CD4-positive, alpha-beta memory T cell (primary cell): Measurements from ENCODE around the gene DHODH. TPM values are rescaled to one million over a fixed set of nuclear protein-coding genes. Genes with fewer than 3 reads are reported as not detected.
"Not testable (repeated sequence)": the region's sequence is repeated elsewhere in the genome, so short reads cannot be mapped to it uniquely, and the experiment has no call there.

Experiments used
- CTCF ChIA-PET: fragments of 350-600 bp; sonication (Branson Sonifier 250); formaldehyde crosslinking; loops from one replicate; lab custom pipeline; 2021; ENCODE audit warnings: inconsistent platforms; ENCODE audit not compliant: partially characterized antibody; lab: Charles Lee
- POLR2A ChIA-PET: fragments of 350-600 bp; sonication (Branson Sonifier 250); formaldehyde crosslinking; loops from one replicate; lab custom pipeline; 2021; ENCODE audit not compliant: partially characterized antibody; lab: Charles Lee
- DNase-seq, 5 donors: peaks; one replicate each; pipeline versions ENCODE4 v3.0.0 to v3.0.0-alpha.2; 2020 to 2022; ENCODE audit warnings: mixed read lengths in 1 of 5
- H3K27ac ChIP-seq: one replicate; pipeline ENCODE4 v1.7.0; 2013; ENCODE audit warnings: low read depth, low read length
- H3K27me3 ChIP-seq: 2 replicates; pipeline ENCODE4 v1.7.0; 2013; ENCODE audit warnings: mild to moderate bottlenecking, low read length, moderate library complexity; ENCODE audit not compliant: insufficient read depth
- H3K36me3 ChIP-seq: 2 replicates; pipeline ENCODE4 v1.7.0; 2013; ENCODE audit warnings: mild to moderate bottlenecking, low read length, moderate library complexity; ENCODE audit not compliant: insufficient read depth
- H3K4me1 ChIP-seq: 2 replicates; pipeline ENCODE4 v1.7.0; 2013; ENCODE audit warnings: mild to moderate bottlenecking, low read length, moderate library complexity; ENCODE audit not compliant: insufficient read depth
- H3K4me3 ChIP-seq, 2 donors: one replicate each; pipeline ENCODE4 v1.7.0; 2013; ENCODE audit warnings: low read length in 2 of 2, mild to moderate bottlenecking in 1 of 2
- H3K9me3 ChIP-seq, 2 donors: one replicate each; pipeline ENCODE4 v1.7.0; 2013; ENCODE audit warnings: low read length in 2 of 2, control low read depth in 1 of 2; ENCODE audit not compliant: control insufficient read depth in 1 of 2
- H3K27ac Mint-ChIP-seq, 7 donors: one replicate each; pipeline ENCODE4 v1.8.0; 2020 to 2021; ENCODE audit warnings: mixed read lengths in 7 of 7, mild to moderate bottlenecking in 6 of 7, inconsistent platforms in 3 of 7, moderate library complexity in 3 of 7
- H3K27me3 Mint-ChIP-seq, 2 donors: one replicate each; pipeline ENCODE4 v1.8.0; 2020 to 2021; ENCODE audit warnings: mixed read lengths in 2 of 2
- H3K36me3 Mint-ChIP-seq, 2 donors: one replicate each; pipeline ENCODE4 v1.8.0; 2020 to 2021; ENCODE audit warnings: mixed read lengths in 2 of 2, inconsistent platforms in 1 of 2, mild to moderate bottlenecking in 1 of 2
- H3K4me1 Mint-ChIP-seq, 4 donors: one replicate each; pipeline ENCODE4 v1.8.0; 2020 to 2021; ENCODE audit warnings: mixed read lengths in 4 of 4, mild to moderate bottlenecking in 1 of 4
- H3K4me3 Mint-ChIP-seq, 8 donors: one replicate each; pipeline ENCODE4 v1.8.0; 2020 to 2021; ENCODE audit warnings: mixed read lengths in 8 of 8, mild to moderate bottlenecking in 7 of 8, moderate library complexity in 6 of 8, inconsistent platforms in 3 of 8
- H3K9me3 Mint-ChIP-seq, 8 donors: one replicate each; pipeline ENCODE4 v1.8.0; 2020 to 2021; ENCODE audit warnings: mixed read lengths in 8 of 8, mild to moderate bottlenecking in 5 of 8, inconsistent platforms in 3 of 8, moderate library complexity in 1 of 8
- intact Hi-C: fragments of 100-400 bp; cut with micrococcal nuclease; formaldehyde crosslinking; loops from one replicate; pipeline ENCODE4 v1.15.1; 2023
- polyA plus RNA-seq, 2 donors: library from polyadenylated mRNA; unstranded; fragments of 300-500 nt; fragmentation: Illumina TruSeq; gene quantifications; one replicate each; pipeline ENCODE4 v1.2.3, GENCODE V29; 2021
- total RNA-seq, 2 experiments: library from RNA; stranded (reverse); gene quantifications; one replicate each; pipeline ENCODE4 v1.2.3, GENCODE V29; 2021

The DHODH gene
- total and polyA plus RNA-seq, 4 experiments from 2014 or later: 8.1 to 11.2 (median 9.6) TPM

DNA sequence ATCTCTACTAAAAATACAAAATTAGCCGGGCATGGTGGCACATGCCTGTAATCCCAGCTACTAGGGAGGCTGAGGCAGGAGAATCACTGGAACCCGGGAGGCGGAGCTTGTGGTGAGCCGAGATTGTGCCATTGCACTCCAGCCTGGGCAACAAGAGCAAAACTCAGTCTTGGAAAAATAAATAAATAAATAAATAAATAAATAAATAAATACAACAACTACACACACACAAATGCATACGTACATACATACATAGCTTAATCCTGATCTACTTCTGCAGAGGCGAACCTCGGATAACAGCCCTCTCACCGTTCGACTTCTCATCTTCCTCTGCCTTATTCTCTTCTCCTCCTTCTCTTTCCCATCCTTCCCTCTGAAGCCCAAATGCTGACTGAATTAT is 11.0 kb upstream of the DHODH start:
- peaks cover 19 to 22% of the 10 kb centered on the region in 2 donors for H3K27me3 Mint-ChIP-seq
- H3K4me3 Mint-ChIP-seq, H3K36me3 ChIP-seq, H3K36me3 Mint-ChIP-seq, H3K4me1 ChIP-seq, H3K27ac ChIP-seq, intact Hi-C loops, H3K27me3 ChIP-seq, CTCF ChIA-PET, H3K27ac Mint-ChIP-seq, H3K4me3 ChIP-seq, H3K9me3 ChIP-seq, H3K9me3 Mint-ChIP-seq, H3K4me1 Mint-ChIP-seq, DNase-seq, POLR2A ChIA-PET: not testable (repeated sequence)

DNA sequence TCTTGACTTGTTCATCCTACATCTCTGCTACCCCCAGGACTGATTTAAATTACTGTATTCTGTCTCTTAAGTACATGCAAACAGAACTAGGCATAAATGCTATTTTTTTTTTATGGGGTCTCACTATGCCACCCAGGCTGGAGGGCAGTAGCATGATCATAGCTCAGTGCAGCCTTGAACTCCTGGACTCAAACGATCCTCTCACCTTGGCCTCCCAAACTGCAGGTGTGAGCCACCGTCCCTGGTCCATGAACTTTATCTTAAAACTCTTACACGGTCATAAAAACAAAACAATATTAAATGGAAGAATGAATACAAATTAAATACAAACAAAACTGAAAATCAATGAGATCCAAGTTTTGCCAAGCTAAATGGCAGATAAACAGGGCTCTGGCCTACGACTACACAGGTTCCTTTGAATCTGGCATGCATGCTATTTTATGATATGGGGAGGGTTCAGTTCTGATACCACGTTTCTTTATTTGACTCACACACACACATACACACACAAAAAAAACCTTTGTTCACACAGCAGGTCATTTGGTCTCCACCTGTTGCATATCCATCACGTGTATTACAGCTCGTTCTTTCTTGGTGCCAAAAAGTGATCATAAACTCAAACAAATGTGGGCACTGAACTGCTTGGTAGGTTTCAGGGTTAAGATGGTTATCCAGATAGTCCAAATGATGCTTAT is 7.2 kb upstream of the DHODH start:
- no peaks in the 10 kb centered on the region for H3K27me3 ChIP-seq
- no peaks in the 10 kb centered on the region for H3K4me1 ChIP-seq
- no peaks in the 10 kb centered on the region for H3K4me1 Mint-ChIP-seq
- H3K36me3 Mint-ChIP-seq: no peaks in the 10 kb centered on the region
- H3K27ac Mint-ChIP-seq: peak overlapping the region in 1 of 7 donors; percentile 3
- peaks cover 12 to 18% of the 10 kb centered on the region in 2 donors for H3K27me3 Mint-ChIP-seq
- H3K27ac ChIP-seq: no peak overlapping the region
- no peak for DNase-seq
- ChIA-PET POLR2A (no interaction called here), CTCF (interaction anchor here (0.6 kb wide), 1 partner anchor 24 kb away, joined by 3 read pairs; no protein-coding TSS in a partner anchor)
- H3K36me3 ChIP-seq: no peaks in the 10 kb centered on the region
- H3K9me3 ChIP-seq: no peaks in the 10 kb centered on the region
- H3K9me3 Mint-ChIP-seq: no peaks in the 10 kb centered on the region
- H3K4me3 ChIP-seq: no peak overlapping the region
- no peak overlapping the region for H3K4me3 Mint-ChIP-seq
- intact Hi-C loops: loop anchor here (10.0 kb wide), 1 partner anchor 537 kb away; the partner anchor contains the start of gene ZNF23

DNA sequence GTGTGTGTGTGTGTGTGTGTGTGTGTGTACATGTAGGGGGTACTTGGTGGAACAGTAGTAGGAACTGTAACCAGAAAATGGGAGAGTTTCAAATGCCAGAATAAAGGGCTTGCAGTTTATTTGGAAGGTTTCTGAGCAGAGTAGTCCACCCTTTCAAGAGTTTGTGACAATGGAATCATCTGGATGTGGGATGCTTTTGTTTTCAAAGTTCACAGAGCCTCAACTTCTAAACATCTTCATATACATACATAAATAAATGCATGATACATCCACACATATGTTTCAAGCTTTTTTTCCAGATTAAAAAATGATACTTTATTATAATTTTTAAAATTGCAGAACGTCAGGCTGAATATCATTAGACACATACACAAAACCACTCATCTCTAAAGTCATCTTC is 5.9 kb upstream of the DHODH start:
- intact Hi-C loops: loop anchor here (10.0 kb wide), 1 partner anchor 538 kb away; the partner anchor contains the start of gene ZNF23
- no peak for DNase-seq
- H3K27me3 ChIP-seq: no peaks in the 10 kb centered on the region
- no peak overlapping the region for H3K4me3 ChIP-seq
- Mint-ChIP-seq H3K9me3 (no peaks in the 10 kb centered on the region), H3K36me3 (no peaks in the 10 kb centered on the region), H3K27me3 (peaks cover 7 to 16% of the 10 kb centered on the region in 2 donors), H3K4me1 (no peaks in the 10 kb centered on the region), H3K4me3 (no peak overlapping the region), H3K27ac (no peak overlapping the region)
- no peak overlapping the region for H3K27ac ChIP-seq
- no peaks in the 10 kb centered on the region for H3K36me3 ChIP-seq
- CTCF ChIA-PET: no interaction called here
- H3K4me1 ChIP-seq: no peaks in the 10 kb centered on the region
- POLR2A ChIA-PET: no interaction called here
- no peaks in the 10 kb centered on the region for H3K9me3 ChIP-seq

DNA sequence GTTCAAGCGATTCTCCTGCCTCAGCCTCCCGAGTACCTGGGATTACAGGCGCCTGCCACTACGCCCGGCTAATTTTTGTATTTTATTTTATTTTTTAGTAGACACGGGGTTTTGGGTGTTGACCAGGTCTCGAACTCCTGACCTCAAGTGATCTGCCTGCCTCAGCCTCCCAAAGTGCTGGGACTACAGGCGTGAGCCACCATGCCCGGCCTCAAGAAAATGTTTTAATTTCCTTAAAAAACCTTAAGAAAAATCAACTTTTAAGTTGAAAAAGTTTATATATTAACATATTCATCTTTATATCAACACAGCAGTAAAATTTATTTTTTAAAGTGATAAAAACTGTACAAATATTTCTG is 500 bp upstream of the DHODH start:
- H3K36me3 ChIP-seq, H3K27me3 Mint-ChIP-seq, POLR2A ChIA-PET, H3K4me3 ChIP-seq, H3K9me3 ChIP-seq, H3K9me3 Mint-ChIP-seq, CTCF ChIA-PET, H3K27ac ChIP-seq, DNase-seq, H3K4me1 ChIP-seq, H3K36me3 Mint-ChIP-seq, H3K27me3 ChIP-seq: not testable (repeated sequence)
- Mint-ChIP-seq H3K27ac (peak overlapping the region in 5 of 7 donors; percentile 57 to 96 (median 94)), H3K4me1 (peaks cover 5 to 18% (median 10%) of the 10 kb centered on the region in 4 donors), H3K4me3 (peak overlapping the region; percentile 94 to 100 (median 96))
- intact Hi-C loops: loop anchor here (1.0 to 10.0 kb wide), 7 partner anchors 85 to 543 kb away; partner anchors contain the start of genes DHX38, PHLPP2, TXNL4B and ZNF23

DNA sequence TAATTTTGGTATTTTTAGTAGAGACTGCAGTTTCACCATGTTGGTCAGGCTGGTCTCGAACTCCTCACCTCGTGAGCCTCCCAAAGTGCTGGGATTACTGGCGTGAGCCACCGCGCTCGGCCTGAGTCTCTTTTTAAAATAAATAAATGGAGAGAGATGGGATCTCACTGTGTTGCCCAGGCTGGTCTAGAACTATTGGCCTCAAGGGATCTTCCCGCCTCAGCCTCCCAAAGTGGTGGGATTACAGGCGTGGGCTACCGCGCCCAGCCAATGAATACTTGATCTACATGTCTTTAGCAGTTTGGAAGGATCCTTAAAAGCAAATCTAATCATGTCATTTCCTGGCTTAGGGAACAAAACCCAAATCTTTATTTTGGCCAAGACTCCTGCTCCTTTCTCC is 1.2 kb downstream of the DHODH start:
- DNase-seq: no peak

DNA sequence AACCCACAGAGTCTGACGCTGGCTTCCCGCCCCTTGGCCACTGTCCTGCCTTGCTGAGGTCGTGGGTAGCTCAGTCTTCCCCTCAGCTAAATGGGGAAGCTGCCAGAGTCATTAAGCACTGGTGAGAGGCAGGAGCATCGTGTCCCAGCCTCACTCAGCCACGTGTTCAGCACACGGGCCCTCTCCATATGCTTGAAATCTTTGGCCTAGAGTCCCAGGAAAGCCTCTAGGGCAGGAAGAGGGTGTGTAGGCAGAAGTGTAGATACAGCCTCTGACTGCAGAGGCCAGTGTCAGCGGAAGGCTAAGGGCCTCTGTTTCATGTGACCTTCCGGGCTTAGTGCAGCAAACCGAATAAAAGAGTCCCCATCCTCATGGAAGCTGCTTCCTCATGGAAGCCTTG is 4.1 kb downstream of the DHODH start:
- H3K4me1 ChIP-seq: no peaks in the 10 kb centered on the region
- no peaks in the 10 kb centered on the region for H3K9me3 ChIP-seq
- no peak overlapping the region for H3K27ac ChIP-seq
- Mint-ChIP-seq H3K9me3 (no peaks in the 10 kb centered on the region), H3K27ac (peak overlapping the region in 1 of 7 donors; percentile 30), H3K36me3 (peaks cover 14 to 32% of the 10 kb centered on the region in 2 donors), H3K4me1 (peaks cover 5 to 30% (median 10%) of the 10 kb centered on the region in 4 donors), H3K27me3 (no peaks in the 10 kb centered on the region), H3K4me3 (no peak overlapping the region)
- H3K27me3 ChIP-seq: no peaks in the 10 kb centered on the region
- H3K4me3 ChIP-seq: no peak overlapping the region
- ChIA-PET CTCF (no interaction called here), POLR2A (no interaction called here)
- H3K36me3 ChIP-seq: peaks cover 8% of the 10 kb centered on the region
- intact Hi-C loops: no loop called here
- DNase-seq: no peak

More for the DNA sequence above, 1.2 kb downstream of the DHODH start:
- intact Hi-C loops: loop anchor here (5.0 to 10.0 kb wide), 2 partner anchors 527 to 545 kb away; partner anchors contain the start of gene ZNF23
- Mint-ChIP-seq H3K4me3 (peak overlapping the region; percentile 48 to 84 (median 70)), H3K27me3 (no peaks in the 10 kb centered on the region), H3K27ac (peak overlapping the region in 6 of 7 donors; percentile 9 to 90 (median 68)), H3K9me3 (no peaks in the 10 kb centered on the region), H3K4me1 (peaks cover 5 to 30% (median 10%) of the 10 kb centered on the region in 4 donors), H3K36me3 (peaks cover 8 to 12% of the 10 kb centered on the region in 2 donors)
- Histone ChIP-seq H3K9me3 (no peaks in the 10 kb centered on the region), H3K4me1 (no peaks in the 10 kb centered on the region), H3K27me3 (no peaks in the 10 kb centered on the region), H3K36me3 (no peaks in the 10 kb centered on the region), H3K4me3 (no peak overlapping the region), H3K27ac (no peak overlapping the region)
- CTCF ChIA-PET: no interaction called here
- POLR2A ChIA-PET: no interaction called here

DNA sequence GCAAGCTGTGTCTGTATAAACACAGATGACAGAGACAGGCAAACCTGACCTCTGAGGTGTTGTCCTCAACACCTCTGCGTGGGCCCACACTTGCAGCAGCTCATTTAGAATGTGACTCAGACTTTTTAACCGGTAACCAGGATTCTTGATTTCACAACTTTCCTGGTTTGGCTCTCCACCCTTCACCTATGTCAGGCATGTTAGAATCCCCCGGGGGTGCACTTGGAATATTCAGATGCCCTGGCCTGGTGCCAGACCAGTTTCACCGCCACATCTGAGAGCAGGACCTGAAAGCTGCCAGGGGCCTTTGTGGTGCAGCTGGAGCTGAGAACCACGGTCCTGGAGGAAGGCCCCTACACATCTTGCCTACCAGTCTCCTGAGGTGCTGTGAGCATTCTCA is 4.8 kb downstream of the DHODH start:
- Histone ChIP-seq H3K4me3 (no peak overlapping the region), H3K9me3 (no peaks in the 10 kb centered on the region), H3K27me3 (no peaks in the 10 kb centered on the region), H3K27ac (no peak overlapping the region), H3K4me1 (no peaks in the 10 kb centered on the region), H3K36me3 (peaks cover 8% of the 10 kb centered on the region)
- no peak for DNase-seq
- Mint-ChIP-seq H3K27me3 (no peaks in the 10 kb centered on the region), H3K4me3 (no peak overlapping the region), H3K4me1 (peaks cover 5 to 30% (median 9%) of the 10 kb centered on the region in 4 donors), H3K9me3 (no peaks in the 10 kb centered on the region), H3K27ac (peak overlapping the region in 4 of 7 donors; percentile 9 to 65 (median 60)), H3K36me3 (peaks cover 17 to 35% of the 10 kb centered on the region in 2 donors)
- POLR2A ChIA-PET: no interaction called here
- CTCF ChIA-PET: no interaction called here
- intact Hi-C loops: no loop called here
